NT2/D1 (cell line): Measurements from ENCODE around the gene FAM47E.

ENCODE experiments used
- SUZ12 ChIP-seq: IDR thresholded peaks from 2 replicates; pipeline ENCODE4 v1.6.1; 2011; ENCODE audit not compliant: insufficient read length, insufficient read depth; ENCODE audit errors: extremely low read depth
- YY1 ChIP-seq: IDR thresholded peaks from 2 replicates; pipeline ENCODE4 v1.6.1; 2011; ENCODE audit not compliant: insufficient read length, insufficient read depth
- ZNF274 ChIP-seq: IDR thresholded peaks from 2 replicates; pipeline ENCODE4 v1.6.1; 2011; ENCODE audit warnings: mild to moderate bottlenecking, low read depth, low read length

DNA sequence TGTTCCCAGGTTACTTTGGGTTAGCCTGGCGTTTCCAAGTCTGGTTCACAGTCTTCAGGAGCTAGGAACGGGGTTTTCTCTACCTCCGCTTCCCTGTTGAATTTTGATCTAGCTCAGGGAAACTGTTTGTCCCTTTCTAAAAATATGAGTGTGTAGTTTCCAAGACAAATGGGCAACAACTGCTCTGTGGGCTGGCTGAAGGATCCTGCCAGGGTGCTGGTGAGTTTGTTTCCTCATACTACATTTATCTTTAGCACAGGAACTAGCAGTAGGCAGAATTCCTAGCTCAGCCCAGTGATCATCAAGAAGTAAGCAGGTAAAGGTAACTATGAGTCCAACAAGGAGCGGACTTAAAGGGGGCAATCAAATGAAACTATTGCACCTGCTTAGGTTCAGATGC, 13.3 kb upstream of the FAM47E start:
- TF ChIP-seq YY1 (no peak), ZNF274 (no peak), SUZ12 (no peak)
